Measurements from ENCODE around the gene DOK5.

Gene DOK5

GRCh38 chr20:54619181-54619580, 143.8 kb downstream of the DOK5 start:
- DNase-seq (ENCODE audit: low read depth), result no peak

DNA sequence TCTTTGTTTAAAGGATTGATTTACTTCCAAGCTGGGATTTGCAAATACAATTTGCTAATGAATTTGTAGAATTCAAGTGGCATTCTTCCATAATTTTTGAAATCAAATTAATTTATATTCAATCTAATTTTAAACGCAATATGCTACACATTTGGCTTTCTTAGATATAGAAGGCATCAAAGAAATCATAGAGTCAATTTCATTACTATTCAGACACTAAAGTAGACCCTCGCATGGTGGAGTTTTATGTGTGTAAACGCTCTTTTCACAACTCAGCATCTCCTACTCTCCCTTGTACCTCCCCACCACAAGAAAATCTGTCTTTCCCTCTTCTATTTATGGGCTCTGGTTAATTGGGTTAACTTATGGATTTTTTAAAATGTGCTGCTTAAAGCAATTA, 144.3 kb downstream of the DOK5 start:
- no peak for DNase-seq (ENCODE audit: low read depth)

DNA sequence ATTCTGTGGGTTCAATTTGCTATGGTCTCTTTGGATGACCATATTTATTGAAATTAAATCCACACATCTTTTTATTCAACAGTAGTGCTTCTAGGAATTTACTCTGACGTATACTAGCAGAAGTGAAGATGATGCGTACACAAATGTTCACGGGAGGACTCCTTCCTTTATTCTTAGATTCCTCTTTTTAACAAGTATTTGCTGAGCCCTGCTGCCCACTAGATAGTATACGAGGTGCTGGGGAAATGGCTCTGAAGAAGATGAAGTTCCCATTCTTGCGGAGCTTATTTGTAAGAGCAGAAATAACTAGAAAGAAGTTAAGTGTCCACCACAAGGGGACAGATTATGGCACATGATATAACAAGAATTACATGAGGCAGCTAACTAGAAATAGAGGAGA, 145.2 kb downstream of the DOK5 start:
- DNase-seq (ENCODE audit: low read depth), result no peak

DNA sequence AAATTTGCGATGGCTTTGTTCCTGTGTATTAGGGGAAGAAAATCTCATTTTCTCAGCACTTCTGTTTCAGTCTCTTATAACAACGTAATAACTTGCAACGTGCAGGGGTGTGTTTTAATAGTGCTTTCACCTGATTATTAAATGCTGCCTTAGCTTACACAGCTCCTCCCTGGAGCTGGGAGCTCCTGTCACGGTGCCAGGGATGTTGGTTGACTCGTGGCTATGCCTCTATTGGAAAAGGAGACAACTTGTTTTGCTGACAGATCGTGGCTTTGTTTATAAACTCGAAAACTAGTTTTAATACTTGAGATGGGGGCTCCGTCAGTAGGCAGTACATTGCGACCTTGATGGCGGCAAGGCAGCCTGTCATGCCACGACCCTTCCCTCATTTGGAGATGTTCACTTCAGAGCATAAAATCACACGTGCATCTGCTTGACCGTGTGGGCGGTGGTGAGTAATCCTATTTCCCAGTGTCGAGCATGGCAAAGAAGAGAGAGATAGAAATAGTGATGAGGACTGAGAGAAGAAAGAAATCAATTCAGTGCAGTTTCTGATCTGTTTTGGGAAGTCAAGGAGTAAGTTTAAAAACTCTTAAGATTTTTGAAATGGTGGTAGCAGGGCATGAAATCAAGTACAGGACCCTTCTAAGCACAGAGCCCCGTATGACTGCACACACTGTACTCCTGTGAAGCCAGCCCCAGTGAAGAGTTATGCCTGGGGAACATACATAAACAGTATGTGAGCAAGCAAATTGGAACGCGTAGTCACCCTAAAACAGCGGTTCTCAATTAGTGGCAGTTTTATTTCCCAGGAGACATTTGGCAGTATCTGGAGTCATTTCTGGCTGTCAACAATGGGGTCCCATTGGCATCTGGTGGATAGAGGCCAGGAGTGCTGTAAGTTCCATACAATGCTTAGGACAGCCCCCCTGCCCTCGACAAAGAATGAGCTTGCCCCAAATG, 147.2 kb downstream of the DOK5 start:
- DNase-seq (ENCODE audit: low read depth), result no peak

DNA sequence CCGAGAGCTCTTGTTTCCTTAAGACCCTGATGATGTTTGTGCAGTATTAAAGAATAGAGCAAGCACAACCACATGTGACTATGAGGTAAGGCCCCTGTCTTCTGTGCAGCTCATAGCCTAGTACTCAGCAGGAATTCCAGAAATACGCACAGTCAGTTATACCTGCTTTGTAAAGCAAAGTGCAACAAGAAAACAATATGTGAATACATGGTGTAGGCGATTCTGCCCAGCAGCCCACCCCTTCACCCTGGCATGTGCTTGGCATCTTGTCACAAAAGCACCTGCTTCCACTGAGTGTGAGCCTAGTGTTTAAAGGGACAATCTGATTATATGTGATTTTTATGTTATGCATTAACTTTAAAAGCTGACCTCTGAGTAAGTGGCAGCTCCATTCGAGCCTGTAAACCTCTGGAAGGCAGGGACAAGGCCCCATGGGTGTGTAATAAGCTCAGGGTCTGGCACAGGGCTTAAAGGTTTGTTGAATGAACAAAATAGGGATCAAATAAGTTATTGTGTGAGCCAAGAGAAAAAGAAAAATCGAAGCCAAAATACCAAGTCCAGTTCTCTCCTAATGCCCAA, 148.7 kb downstream of the DOK5 start:
- no peak for DNase-seq (ENCODE audit: low read depth)

- no peak for DNase-seq (ENCODE audit: low read depth)
Observed at GRCh38 chr20:54624706-54625390, 149.5 kb downstream of the DOK5 start.

DNA sequence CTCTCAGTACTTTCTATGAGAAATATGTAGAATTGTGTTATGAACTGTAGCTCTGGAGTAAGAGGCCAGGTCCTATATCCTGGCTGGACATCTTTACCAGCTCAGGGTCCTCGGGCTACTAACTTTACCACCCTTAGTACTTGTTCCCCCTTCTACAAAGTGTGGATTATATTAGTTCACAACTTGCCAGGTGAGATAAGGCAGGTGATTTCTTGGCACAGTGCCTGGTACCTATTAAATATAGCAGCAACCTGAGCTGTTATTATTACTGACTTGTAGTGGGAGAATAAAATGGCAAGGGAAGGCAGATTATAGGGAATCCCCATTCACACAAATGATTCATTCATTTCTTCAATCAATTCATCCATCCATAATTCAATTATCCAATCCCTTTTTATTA, 150.1 kb downstream of the DOK5 start:
- no peak for DNase-seq (ENCODE audit: low read depth)

DNA sequence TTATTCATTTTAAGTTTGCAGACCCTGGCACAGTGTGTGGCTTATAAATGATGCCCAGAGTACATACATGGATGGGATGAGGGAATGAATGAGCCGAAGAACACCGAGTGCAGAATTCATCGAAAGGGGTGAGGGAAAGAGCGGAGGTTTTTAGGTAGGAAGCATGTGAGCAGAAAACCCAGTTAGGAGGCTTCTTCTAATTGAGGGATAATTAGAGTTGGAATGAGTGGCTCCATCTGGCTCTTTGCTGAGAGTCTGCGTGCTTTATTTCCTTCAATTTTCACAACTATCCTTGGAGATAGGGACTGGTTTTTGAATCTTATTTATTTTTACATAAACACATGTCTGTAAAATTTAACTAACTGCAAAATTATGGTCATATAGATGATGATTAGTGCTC, 150.7 kb downstream of the DOK5 start:
- DNase-seq (ENCODE audit: low read depth), result no peak

- no peak for DNase-seq (ENCODE audit: low read depth)
Observed at GRCh38 chr20:54629632-54630031, 154.2 kb downstream of the DOK5 start.

- DNase-seq (ENCODE audit: low read depth), result no peak
Observed at GRCh38 chr20:54630582-54630981, 155.2 kb downstream of the DOK5 start.

DNA sequence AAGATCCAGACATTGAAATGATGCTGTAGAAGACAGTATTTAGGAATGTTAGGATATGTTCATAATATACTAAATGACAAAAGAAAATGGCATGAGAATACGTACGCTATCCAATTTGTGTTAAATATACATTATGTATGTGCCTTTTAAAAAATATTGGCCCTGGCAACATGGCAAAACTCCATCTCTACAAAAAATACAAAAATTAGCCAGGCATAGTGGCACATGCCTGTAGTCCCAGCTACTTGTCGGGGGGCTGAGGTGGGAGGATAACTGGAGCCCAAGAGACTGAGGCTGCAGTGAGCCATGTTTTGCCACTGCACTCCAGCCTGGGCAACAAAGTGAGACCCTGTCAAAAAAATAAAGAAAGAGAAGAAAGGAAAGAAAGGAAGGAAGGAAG, 155.7 kb downstream of the DOK5 start:
- no peak for DNase-seq (ENCODE audit: low read depth)

DNA sequence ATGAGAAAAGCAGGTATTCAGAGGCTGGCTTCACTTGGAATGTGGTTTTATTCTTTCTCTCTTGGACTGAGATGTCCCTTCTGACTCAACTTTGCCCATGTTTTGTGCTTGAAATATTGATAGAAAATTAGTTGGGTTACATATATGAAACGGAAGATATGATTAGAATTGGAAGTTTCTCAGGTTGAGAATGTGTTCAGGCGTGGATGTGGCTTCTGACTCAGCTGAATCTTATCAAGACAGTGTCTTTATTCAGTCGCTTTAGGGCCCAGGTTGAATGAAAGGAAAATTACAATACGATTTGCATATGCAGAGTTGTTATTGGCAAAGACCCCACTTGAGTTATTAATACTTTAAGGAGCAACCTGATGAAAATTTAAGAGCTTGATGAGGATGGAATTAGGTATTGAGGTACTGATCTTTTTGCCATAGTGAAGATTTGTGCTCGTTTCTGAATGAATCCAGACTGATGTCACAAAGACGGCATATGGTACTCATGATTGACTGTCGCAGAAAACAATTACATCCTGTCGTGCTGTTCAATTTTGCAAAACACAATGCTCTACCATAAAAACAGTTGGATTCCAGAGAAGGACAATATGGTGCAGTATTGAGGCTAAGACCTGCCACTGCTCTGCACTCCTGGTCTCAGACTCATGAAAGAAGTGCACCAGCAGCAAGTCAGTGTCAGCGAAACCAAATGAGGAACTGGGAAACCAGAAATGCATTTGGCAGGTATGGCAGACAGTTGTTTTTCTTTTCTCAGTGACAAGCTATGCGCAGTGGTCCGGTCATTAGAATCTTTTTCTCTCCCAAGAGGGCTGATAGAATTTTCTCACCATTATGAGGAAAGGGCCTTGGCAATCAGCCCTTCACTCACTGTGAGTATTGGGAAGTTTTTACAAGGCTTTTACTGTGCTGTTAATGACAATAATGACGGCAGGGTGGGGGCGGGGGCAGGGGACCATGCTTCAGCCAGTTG, 158.3 kb downstream of the DOK5 start:
- DNase-seq (ENCODE audit: low read depth), result no peak

DNA sequence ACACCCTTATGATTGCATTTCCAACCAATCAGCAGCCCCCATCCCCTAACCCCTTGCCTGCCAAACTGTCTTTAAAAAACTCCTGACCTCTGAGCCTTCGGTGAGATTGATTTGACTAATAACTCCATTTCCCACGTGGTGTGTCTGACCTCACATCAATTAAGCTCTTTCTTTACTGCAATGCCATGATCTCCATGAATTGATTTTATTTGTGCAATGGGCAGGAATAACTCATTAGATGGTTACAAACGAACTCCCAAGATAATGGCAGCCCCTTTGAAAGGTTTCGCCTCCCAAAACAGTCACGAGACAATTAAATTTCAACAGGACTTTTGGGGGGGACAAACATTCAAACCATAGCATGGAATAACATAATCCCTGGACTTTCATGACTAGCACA, 161.2 kb downstream of the DOK5 start:
- DNase-seq (ENCODE audit: low read depth), result no peak

- no peak for DNase-seq (ENCODE audit: low read depth)
Observed at GRCh38 chr20:54639941-54640340, 164.5 kb downstream of the DOK5 start.

- DNase-seq (ENCODE audit: low read depth), result no peak
Observed at GRCh38 chr20:54640800-54641199, 165.4 kb downstream of the DOK5 start.

DNA sequence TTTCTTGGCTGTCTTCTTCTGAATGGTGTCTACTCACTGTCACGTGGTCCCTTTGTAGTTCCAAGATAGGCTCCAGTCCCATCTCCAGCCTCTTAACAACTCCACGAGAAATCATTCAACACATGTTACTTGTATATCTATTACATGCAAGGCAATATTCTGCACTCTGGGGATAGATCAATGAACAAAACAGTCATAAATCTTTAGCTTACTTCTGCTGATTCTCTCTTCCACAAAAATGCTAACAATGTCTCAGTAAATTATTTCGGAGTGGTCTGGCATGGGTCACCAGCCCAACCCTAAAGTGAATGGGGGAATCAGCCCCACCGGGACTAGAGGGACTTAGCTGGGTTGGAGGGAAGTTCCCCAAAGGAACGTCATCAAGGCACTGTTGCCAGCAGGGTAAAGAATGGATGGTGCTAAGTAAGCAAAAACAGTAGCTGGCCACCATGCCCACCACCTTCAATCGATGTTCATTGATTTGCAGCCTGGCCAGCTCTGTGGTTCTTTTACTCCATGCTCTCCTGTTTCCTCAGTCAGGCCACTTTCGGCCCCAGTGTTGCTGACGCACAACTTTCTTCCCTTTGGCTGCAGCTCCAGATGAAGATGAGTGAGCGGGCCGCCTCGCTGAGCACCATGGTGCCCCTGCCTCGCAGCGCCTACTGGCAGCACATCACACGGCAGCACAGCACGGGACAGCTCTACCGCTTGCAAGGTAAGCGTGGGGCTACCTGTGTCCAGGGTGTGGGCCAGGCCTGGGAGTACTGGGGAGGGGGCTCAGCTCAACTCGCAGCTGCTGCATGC, 167.7 kb downstream of the DOK5 start:
- no peak for DNase-seq (ENCODE audit: low read depth)

DNA sequence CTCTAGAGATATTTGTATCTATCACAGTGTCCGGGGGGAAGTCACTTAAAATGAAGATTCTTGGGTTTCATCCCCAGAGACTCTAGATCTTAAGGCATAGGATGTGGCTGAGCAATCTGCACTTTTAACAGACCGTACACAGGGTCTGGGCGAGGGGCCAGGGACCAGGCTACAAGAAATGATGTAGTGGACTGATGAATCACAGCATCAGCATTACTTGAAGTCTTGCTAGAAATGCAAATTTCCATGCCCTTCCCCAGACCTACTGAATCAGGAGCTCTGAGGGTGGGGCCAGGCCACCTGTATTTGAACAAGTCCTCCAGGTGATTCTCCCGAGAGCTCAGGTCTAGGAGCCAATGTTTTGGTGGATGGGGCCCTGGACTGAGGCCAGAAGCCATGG, 168.4 kb downstream of the DOK5 start:
- DNase-seq (ENCODE audit: low read depth), result no peak

DNA sequence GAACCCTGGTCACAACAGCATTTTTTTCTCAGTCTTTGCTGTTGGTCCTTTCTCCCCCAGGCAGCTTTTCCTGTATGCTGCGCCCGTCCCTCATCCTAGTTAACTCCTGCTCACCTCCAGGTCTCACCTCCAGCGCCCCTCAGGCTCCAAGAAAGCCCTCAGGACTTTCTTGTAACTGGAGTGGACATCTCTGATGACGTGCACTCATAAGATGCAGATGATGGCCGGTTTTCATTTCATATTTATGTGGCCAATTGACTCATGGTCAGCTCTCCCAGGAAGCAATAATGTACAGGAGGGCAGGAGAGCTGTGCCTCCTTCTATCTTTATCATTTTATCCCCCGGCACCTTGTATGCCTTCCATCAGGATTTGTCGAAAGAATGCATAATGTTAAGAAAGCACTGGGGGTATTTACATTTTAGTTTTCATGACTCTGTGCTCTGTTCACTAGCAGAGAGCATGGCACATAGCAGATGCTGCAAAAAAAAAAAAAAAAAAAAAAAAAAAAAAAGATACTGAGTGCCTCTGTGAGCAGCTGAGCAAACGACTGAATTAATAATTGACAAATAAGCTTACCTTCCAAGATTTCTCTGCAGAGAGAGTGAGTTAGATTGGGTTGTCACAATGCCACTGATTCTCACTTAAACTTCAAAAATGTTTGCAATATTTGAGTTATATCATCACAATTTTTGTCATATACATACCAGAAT, 170.2 kb downstream of the DOK5 start:
- DNase-seq (ENCODE audit: low read depth), result no peak

DNA sequence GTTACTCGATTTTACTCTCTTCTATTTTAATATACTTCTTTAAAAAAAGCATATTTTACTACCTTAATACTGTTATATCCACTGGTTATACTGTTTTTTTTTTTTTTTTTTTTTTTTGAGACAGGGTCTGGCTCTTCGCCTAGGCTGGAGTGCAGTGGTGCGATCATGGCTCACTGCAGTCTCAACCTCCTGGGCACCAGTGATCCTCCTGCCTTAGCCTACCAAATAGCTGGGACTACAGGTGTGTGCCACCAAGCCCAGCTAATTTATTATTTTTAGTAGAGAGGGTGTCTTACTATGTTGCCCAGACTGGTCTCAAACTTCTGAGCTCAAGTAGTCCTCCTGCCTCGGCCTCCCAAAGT, 170.7 kb downstream of the DOK5 start:
- no peak for DNase-seq (ENCODE audit: low read depth)

GRCh38 chr20:54648421-54649142, 173.2 kb downstream of the DOK5 start:
- no peak for DNase-seq (ENCODE audit: low read depth)

Data from stimulated activated CD8-positive, alpha-beta memory T cell treated with anti-CD3 and anti-CD28 coated beads, Interleukin-15, amount 100 ng/mL, for 24 hours (primary cell).